GM18517 (cell line): Measurements from ENCODE around the gene PCSK5.

ENCODE experiments used
- ATAC-seq: cut with Tn5 transposase; IDR thresholded peaks from one replicate; pipeline ENCODE4 v1.9.1; 2021; ENCODE audit warnings: mild to moderate bottlenecking, moderate library complexity; ENCODE audit not compliant: unreplicated experiment

Gene PCSK5

GRCh38 chr9:76221423-76221822 is 330.9 kb downstream of the PCSK5 start:
- ATAC-seq: no peak

GRCh38 chr9:76223749-76224340 is 333.4 kb downstream of the PCSK5 start:
- no peak for ATAC-seq

- no peak for ATAC-seq
Measured at GRCh38 chr9:76227156-76227555, 336.7 kb downstream of the PCSK5 start.

DNA sequence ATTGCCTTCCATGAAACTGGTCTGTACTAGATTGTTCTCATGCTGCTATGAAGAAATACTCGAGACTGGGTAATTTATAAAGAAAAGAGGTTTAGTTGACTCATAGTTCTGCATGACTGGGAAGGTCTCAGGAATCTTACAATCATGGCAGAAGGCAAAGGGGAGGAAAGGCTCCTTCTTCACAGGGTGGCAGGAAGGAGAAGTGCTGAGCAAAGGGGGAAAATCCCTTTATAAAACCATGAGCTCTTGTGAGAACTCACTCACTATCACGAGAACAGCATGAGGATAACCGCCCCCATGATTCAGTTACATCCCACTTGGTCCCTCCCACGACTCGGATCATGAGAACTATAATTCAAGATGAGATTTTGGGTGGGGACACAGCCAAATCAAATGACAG is 340.5 kb downstream of the PCSK5 start:
- ATAC-seq: no peak

GRCh38 chr9:76232861-76233489 is 342.5 kb downstream of the PCSK5 start:
- no peak for ATAC-seq

DNA sequence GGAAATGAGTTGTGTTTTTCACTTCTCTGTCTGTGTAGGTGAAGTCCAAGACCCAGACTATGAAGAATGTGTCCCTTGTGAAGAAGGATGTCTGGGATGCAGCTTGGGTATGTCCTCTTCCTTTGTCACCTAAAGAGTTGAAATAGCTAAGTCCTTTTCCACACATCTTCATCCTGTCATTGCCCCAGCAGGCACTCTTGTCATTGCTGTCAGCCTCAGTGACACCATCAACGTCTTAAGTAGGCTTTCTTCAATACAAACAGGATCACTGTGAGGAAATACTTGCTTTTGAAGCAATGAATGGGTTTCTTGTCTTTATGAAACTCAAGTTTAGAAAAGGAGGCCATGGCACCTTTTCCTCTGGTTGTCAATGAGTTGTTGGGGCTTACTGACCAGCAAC is 350.1 kb downstream of the PCSK5 start:
- no peak for ATAC-seq

DNA sequence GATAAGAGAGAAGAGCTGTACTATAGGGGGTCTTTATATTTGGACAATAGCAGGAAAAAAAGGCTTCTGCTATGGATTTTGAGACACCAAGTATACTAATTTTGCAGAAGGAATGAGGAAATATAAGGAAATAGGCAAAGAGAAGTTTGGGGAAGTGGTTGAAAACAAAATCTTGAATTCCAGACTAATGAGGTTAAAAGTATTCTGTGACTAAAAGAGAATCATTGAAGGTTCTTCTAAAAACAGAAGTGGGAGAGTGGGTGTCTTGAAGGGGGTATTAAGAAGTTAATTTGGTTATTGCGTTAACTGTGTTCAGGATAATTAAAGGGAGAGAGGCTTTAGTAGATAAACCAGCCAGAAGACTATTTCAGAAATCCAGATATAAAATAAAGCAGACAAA is 355.0 kb downstream of the PCSK5 start:
- no peak for ATAC-seq

GRCh38 chr9:76246680-76247079 is 356.2 kb downstream of the PCSK5 start:
- no peak for ATAC-seq

DNA sequence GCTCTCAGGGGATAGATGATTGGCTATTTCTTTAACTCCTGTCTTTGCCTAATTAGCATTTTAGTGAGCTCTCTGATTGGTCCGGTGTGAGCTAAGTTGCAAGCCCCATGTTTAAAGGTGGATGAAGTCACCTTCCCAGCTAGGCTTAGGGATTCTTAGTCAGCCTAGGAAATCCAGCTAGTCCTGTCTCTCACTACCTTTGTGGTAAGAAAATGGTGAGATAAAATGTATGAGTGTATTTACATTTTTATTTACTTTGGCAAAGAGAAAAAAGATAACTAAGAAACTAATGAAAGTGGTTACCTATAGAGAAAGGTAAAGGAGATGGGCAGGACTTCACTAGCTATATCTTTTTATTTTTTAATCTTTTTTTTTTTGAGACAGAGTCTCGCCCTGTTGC is 357.0 kb downstream of the PCSK5 start:
- ATAC-seq: no peak

- ATAC-seq: no peak
Measured at GRCh38 chr9:76249309-76249708, 358.8 kb downstream of the PCSK5 start.

DNA sequence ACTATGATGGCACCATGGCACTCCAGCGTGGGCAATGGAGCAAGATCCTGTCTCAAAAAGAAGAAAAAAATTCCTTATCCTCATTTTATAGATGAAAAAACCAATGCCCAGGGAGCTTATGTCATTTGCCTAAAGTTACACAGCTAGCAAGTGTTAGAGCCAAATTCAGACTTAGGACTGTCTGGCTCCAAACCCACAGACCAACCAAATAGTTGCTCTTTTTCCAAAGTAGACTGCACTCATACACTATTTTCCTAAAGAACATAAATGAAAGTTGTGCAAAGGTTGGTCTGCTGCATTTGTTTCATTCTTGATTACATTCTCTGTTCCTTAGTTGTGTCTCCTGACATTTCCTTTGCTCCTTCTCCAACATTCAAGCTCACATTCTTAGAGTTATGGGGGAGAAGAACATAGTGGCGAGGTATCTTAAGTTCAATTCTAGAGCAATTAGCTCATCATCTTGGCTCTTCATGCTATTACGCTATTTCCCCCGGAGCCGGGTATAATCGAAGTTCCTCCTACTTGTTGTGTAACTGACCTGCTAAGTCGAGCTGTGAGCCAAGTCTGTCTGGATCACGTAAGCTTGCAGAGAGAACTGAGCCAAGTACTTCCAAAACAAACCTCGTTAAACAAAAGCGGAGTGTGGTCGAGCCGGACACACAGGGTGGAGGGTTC is 365.4 kb downstream of the PCSK5 start:
- no peak for ATAC-seq

GRCh38 chr9:76257311-76257710 is 366.8 kb downstream of the PCSK5 start:
- no peak for ATAC-seq

- no peak for ATAC-seq
Measured at GRCh38 chr9:76266649-76267283, 376.3 kb downstream of the PCSK5 start.

DNA sequence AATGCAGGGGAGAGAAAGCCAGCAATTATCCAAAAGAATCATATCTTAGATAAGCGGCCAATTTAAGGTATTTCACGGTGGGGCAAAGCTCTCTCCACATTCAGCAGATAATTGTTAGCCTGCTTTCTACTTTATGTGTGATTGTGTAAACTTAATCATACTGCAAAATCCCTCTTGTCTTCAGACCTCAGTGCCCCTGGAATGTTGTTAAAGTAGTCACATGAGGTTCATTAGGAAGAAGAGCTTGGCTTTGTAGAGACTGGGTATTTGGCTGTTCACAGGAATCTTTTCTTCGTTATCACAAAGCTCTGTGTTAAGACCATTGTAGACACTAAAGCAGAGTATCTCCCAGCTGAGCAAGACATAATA is 376.8 kb downstream of the PCSK5 start:
- ATAC-seq: no peak

GRCh38 chr9:76269789-76270188 is 379.3 kb downstream of the PCSK5 start:
- no peak for ATAC-seq

GRCh38 chr9:76271755-76272154 is 381.3 kb downstream of the PCSK5 start:
- no peak for ATAC-seq

GRCh38 chr9:76289042-76289441 is 398.6 kb downstream of the PCSK5 start:
- no peak for ATAC-seq

DNA sequence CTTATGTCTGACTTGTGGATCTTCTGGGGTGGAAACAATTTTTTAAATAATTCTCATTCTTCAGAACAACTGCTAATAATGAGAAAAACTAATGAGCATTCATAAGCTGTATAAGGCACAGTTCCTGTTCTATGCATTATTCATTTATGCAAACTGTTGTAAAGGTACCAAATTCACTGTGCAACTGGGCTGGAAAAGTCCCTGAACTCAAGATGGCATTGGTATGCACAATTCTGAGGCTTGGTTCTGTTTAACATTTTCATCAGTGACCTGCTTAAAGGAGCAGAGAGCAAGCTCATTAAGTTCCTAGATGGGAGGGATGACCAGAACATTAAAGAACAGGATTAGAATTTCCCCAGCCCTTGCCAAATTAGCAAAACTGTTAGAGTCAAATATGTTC is 399.2 kb downstream of the PCSK5 start:
- ATAC-seq: no peak

- no peak for ATAC-seq
Measured at GRCh38 chr9:76290555-76290954, 400.1 kb downstream of the PCSK5 start.

DNA sequence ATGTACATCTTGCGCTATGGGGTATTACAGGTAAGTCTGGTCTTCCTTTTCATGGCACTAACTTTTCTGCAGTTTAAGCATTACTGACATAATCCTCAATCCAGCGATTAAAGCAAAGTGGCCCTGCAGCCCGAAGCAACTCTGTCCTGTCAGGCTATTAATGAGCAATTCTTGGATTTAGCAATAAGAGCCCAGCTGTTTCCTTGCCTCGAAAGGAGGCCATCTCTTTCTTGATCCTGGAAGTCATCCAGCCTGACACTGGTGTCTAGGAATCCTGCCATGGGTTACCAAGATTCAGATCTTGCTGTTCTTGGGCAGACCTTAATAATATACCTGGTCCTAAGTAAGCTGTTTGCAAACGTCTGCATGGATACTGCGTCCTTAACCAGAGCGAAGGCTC is 401.8 kb downstream of the PCSK5 start:
- no peak for ATAC-seq

DNA sequence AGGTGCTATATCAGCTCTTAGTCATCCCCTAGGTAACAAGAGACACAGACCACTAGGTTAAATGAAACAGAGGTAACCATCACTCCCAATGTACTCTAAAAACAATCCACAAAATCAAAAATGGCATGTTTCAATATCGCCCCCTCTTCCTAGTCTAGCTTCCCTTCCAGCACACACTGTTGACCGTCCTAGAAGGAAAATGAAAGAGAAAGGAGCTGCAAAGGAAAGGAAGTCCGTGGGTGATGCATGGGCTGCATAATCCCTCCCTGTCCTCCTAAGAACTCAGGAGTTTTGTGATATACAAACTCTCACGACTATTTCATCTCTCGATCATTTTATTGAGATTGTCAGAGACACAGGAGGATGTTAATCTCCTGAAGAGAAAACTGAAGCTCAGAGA is 402.2 kb downstream of the PCSK5 start:
- no peak for ATAC-seq

- no peak for ATAC-seq
Measured at GRCh38 chr9:76294301-76294700, 403.8 kb downstream of the PCSK5 start.
